ENCODE results near the gene ADAMTS18.

ADAMTS18 gene

GRCh38 chr16:77328274-77328673 lies 106.6 kb downstream of the ADAMTS18 start:
- DNase-seq (ENCODE audit: low read depth, low spot score) = no peak

DNA sequence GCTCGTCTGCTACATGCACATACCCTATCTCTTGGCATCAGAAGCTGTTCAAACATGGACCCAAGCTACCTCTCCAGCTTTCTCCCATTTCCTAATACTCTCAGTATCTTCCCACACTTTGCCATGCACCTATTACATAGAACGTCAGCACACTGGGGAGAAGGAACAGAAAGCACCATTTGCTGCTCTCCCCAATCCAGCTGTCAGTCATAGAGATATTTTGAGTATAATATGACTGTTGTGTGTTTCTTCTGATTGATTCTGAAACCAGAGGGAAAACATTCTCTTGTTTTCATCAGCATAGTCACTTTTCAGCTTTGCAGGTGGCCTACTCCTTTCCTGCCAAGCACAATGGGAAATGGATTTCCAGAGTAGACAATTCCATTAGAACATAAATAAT lies 107.1 kb downstream of the ADAMTS18 start:
- DNase-seq (ENCODE audit: low read depth, low spot score) = no peak

DNA sequence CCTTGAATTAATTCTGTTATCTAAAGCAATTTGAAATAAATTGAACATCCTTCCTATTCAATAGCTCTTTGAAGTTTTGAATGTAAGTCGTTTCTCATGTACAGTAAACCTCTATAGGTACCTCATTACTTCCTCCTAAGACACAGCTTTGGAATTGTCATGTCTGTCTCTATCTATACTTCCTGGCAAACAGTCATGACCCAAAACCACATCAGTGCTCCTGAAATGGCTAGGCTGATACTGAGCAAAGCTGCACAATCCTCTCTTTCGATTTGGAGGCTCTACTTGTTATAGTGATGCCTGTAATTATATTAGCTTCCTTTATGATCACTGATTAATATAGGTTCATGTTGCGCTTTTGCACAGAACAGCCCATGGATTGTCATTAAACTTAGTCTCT lies 110.1 kb downstream of the ADAMTS18 start:
- no peak for DNase-seq (ENCODE audit: low read depth, low spot score)

DNA sequence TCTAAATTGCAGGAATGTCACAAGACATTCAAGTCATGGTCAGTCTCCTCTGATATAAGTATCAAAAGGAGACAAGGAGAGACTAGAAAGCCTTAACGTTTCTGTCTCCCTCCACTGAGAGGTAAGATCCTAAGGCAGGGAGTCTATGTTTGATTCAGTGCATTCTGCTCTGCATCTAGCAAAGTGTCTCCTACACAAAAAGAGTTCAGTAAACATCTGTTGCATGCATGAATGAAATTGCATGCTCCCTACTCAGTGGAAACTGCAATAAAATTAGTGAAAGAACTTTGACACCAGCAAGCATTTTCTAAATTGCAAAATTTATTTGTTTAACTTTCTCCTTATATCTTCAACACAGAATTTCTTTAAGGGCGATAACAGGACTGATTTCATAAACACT lies 111.1 kb downstream of the ADAMTS18 start:
- no peak for DNase-seq (ENCODE audit: low read depth, low spot score)

GRCh38 chr16:77322757-77323156 lies 112.1 kb downstream of the ADAMTS18 start:
- DNase-seq (ENCODE audit: low read depth, low spot score) = no peak

GRCh38 chr16:77317059-77317458 lies 117.8 kb downstream of the ADAMTS18 start:
- DNase-seq (ENCODE audit: low read depth, low spot score) = no peak

GRCh38 chr16:77310877-77311276 lies 124.0 kb downstream of the ADAMTS18 start:
- no peak for DNase-seq (ENCODE audit: low read depth, low spot score)

DNA sequence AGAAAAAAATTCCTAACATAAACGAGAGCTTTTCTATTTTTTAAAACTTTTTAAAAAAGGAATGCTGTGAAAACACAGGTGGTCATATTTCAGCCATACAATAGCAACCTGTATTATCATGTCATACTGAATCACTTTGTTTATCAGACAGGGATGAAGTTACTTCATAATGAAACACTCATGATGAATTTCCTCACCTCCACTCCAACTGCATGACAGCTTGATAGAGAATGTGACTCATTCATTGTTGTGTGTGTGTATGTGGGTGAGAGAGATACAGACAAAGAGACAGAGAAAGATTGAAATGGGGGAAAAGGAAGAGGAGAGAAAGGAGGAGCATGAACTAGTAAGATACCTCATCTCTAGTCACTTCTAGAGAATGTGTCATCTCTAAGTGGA lies 126.7 kb downstream of the ADAMTS18 start:
- DNase-seq (ENCODE audit: low read depth, low spot score) = no peak

DNA sequence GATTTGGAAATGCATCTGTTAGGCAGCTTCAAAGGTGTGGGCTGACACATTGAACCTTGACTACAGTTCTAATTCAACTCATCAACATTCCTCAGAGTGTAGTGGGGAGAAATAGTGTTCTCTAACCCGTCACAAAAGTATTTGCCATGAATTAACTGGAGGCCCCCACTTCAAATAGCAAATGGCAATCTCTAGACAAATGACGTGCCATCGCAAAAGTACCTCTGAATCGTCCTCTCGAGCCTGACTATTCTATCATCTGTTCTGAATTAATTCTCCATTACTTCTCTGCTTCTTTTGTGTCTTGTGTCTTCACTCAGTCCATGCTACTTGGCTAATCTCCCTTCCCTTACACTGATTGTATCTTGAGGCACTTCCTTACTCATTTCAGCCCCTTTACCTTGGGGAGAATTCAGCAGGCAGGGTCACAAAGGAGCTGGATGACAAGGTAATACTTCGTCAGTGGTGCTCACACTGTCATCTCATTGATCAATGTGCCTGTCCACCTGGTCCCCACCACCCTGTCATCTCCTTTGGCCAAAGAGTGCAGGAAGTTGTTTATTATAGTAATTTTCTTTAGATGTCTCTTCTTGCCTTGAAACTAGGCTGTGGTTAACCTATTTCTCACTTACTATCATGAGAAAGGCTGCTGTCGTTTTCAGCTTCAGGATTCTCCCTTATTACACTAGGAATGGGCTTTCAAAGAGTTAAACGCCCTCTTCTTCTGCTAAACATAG lies 127.2 kb downstream of the ADAMTS18 start:
- DNase-seq (ENCODE audit: low read depth, low spot score) = no peak

DNA sequence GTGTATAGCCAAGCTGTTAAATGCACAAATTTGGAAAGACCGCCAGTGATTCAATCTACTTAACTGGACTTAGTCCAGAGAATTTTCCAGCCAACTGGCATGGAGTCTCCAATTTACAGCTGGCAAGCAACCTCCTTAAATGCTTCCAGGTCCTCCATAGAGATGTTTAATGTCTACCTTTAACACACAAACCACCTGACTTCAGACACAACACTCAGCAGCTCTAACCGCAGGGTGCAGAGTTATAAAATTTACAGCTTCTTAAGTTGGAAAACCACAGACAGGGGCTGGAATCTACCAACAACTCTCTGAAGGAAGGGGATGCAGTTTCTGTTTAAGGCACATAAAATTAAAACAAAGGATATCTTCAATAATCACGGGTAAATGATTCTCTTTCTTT lies 128.8 kb downstream of the ADAMTS18 start:
- no peak for DNase-seq (ENCODE audit: low read depth, low spot score)

DNA sequence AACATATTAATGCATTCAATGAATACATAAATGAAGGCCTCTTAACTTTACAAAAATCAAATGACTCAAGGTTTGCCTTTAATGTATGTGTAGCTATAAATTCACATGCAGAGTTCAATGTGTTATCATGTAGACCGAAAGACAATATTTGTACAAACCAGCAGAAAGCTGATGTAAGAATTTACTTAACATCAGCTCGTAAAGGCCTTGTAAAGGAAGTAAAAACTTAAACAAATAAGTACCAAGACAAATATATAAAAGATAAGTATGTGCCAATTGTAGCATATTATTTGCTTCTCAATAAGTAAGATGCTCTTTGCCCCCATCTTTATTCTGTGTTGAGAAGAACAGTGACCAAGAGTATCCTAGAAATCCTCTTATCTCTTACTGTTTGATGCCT lies 130.0 kb downstream of the ADAMTS18 start:
- no peak for DNase-seq (ENCODE audit: low read depth, low spot score)

- DNase-seq (ENCODE audit: low read depth, low spot score) = no peak
Observed at GRCh38 chr16:77304134-77304533, 130.7 kb downstream of the ADAMTS18 start.

GRCh38 chr16:77302674-77303073 lies 132.2 kb downstream of the ADAMTS18 start:
- DNase-seq (ENCODE audit: low read depth, low spot score) = no peak

- no peak for DNase-seq (ENCODE audit: low read depth, low spot score)
Observed at GRCh38 chr16:77302249-77302648, 132.6 kb downstream of the ADAMTS18 start.

GRCh38 chr16:77300256-77300655 lies 134.6 kb downstream of the ADAMTS18 start:
- DNase-seq (ENCODE audit: low read depth, low spot score) = no peak

DNA sequence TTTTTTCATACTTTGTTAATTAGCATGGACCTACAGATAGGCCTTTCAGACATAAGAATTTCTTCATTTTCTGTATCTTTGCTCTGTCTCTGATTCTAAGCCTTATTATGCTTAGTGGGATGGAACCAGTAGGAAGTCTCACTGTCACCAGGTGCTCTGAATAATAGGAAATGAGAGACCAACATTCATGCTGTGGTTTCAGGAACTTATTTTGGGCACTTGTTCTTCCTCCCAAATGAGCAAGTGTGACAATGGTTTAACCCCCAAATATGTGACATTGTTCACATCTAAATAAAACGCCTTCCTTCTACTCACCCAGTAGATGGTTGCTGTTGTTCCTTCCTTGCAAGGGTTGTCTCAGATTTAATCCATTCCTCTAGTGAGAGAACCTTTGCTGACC lies 135.4 kb downstream of the ADAMTS18 start:
- DNase-seq (ENCODE audit: low read depth, low spot score) = no peak

- peak; percentile 39 for DNase-seq (ENCODE audit: low read depth, low spot score)
Observed at GRCh38 chr16:77298418-77299360, 136.1 kb downstream of the ADAMTS18 start.

- DNase-seq (ENCODE audit: low read depth, low spot score) = no peak
Observed at GRCh38 chr16:77297996-77298395, 136.8 kb downstream of the ADAMTS18 start.

DNA sequence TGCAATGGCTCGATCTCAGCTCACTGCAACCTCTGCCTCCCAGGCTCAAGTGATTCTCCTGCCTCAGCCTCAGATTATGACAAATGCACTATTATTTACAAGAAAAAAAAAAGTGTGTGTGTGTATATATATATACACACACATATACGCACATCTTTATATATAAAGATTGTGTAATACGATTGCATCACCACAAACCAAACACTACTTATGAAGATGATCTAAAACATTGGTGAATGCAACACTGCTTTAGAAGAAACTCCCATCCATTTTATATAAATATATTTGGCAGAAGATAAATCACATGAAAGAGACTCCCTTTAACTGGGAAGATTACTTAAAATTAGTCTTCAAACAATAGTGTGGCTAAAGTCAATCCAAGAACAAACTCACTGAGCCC lies 138.9 kb downstream of the ADAMTS18 start:
- DNase-seq (ENCODE audit: low read depth, low spot score) = no peak

GRCh38 chr16:77290451-77291115 lies 144.3 kb downstream of the ADAMTS18 start:
- no peak for DNase-seq (ENCODE audit: low read depth, low spot score)

- DNase-seq (ENCODE audit: low read depth, low spot score) = peak; percentile 82
Observed at GRCh38 chr16:77289331-77289809, 145.5 kb downstream of the ADAMTS18 start.

DNA sequence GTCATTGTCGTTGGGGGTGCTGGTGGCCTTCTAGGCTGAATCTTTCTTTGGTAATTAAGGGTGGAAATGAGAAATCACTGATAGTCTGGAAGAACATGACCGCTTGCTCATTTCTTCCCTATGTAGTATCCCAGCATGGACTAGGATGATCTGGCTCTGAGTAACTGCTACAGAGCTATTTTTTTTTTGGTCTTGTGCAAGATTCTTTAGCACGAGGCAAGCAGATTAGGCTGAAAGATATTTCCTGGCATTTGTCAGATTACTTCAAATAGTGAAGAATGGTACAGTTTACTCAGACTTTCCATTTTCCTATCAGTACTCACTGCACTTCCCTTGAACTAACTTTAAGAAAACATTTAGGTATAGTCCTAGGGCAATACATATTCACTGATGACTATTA lies 146.6 kb downstream of the ADAMTS18 start:
- no peak for DNase-seq (ENCODE audit: low read depth, low spot score)
